Embryonic facial prominence (tissue), 1 donor: ENCODE data around the gene MYO18A.

ENCODE experiments used
- DNase-seq: peaks from one replicate; pipeline ENCODE4 v3.0.0-alpha.2; 2016; ENCODE audit errors: extremely low spot score

Gene MYO18A

GRCh38 chr17:29168079-29168758 lies 12.0 kb downstream of the MYO18A start:
- DNase-seq: no peak

GRCh38 chr17:29167393-29168078 lies 12.7 kb downstream of the MYO18A start:
- DNase-seq: no peak

- no peak for DNase-seq
Measured at GRCh38 chr17:29166507-29166887, 13.7 kb downstream of the MYO18A start.

GRCh38 chr17:29165800-29166506 lies 14.2 kb downstream of the MYO18A start:
- no peak for DNase-seq

- no peak for DNase-seq
Measured at GRCh38 chr17:29165261-29165660, 14.9 kb downstream of the MYO18A start.

GRCh38 chr17:29163563-29163962 lies 16.6 kb downstream of the MYO18A start:
- no peak for DNase-seq

- no peak for DNase-seq
Measured at GRCh38 chr17:29162909-29163341, 17.3 kb downstream of the MYO18A start.

GRCh38 chr17:29162082-29162908 lies 17.9 kb downstream of the MYO18A start:
- no peak for DNase-seq

GRCh38 chr17:29160253-29160652 lies 19.9 kb downstream of the MYO18A start:
- no peak for DNase-seq

GRCh38 chr17:29159306-29159860 lies 20.8 kb downstream of the MYO18A start:
- DNase-seq: no peak

GRCh38 chr17:29158488-29159275 lies 21.5 kb downstream of the MYO18A start:
- DNase-seq: no peak

- no peak for DNase-seq
Measured at GRCh38 chr17:29158096-29158487, 22.1 kb downstream of the MYO18A start.

- no peak for DNase-seq
Measured at GRCh38 chr17:29157310-29157709, 22.9 kb downstream of the MYO18A start.

GRCh38 chr17:29156781-29157180 lies 23.4 kb downstream of the MYO18A start:
- no peak for DNase-seq

- DNase-seq: no peak
Measured at GRCh38 chr17:29155966-29156338, 24.2 kb downstream of the MYO18A start.

GRCh38 chr17:29155227-29155965 lies 24.8 kb downstream of the MYO18A start:
- no peak for DNase-seq

GRCh38 chr17:29154516-29155226 lies 25.5 kb downstream of the MYO18A start:
- no peak for DNase-seq

GRCh38 chr17:29151567-29151966 lies 28.6 kb downstream of the MYO18A start:
- DNase-seq: no peak

GRCh38 chr17:29150161-29150560 lies 30.0 kb downstream of the MYO18A start:
- no peak for DNase-seq
